NCI-H446 treated with DMSO at 0.1 percent for 48 hours (cell line): Measurements from ENCODE around the gene RELB.

ENCODE experiments used
- DNase-seq: peaks from one replicate; lab custom pipeline; 2025; lab: John Stamatoyannopoulos, UW

RELB gene

GRCh38 chr19:45059258-45059965, 58.1 kb downstream of the RELB start:
- DNase-seq = peak; percentile 19

DNA sequence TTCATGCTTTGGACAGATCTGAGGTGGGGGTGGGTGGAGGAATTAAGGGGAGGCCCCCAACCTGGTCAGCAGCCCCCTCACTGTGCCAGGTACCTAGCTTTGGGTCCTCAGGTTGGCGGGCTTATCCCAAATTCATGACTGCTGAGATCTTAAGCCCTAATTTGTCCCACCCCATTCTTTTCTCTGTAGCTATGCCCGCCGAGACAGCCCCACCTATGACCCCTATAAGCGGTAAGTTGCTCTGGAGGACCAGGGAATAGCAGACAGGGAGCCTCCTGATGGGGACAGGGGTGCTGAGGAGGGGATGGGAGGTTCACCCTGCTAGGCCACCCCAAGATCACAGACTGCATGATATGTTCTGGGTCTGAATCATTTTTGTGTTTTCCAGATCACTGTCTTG, 60.7 kb downstream of the RELB start:
- no peak for DNase-seq

DNA sequence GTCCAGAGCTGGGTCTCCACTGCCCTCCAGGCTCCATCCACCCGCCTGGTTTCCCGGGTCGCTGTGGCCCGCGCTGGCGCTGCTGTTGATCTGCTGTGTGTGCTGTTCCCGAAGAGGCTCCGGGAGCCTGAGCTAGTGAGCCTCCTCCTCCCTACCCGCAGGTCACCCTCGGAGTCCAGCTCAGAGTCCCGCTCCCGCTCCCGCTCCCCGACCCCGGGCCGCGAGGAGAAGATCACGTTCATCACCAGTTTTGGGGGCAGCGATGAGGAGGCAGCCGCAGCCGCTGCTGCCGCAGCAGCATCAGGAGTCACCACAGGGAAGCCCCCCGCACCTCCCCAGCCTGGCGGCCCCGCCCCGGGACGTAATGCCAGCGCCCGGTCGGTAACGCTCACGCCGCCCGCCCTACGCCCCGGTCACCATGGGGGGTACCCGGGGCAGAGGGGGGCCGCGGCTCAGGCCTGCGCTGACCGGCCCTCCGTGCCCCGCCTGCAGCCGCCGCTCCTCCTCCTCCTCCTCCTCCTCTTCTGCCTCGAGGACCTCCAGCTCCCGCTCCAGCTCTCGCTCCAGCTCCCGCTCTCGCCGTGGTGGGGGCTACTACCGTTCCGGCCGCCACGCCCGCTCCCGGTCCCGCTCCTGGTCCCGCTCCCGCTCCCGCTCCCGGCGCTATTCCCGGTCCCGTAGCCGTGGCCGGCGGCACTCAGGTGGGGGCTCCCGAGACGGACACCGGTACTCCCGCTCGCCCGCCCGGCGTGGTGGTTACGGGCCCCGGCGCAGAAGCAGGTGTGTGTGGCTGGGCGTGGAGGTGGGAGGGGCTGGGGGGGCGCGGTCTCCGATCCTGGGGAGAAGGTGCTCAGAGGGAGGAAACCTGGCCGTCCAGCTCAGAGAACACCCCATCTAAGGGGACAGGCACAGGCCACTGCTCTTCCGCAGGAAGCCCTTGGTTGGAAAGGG, 62.9 kb downstream of the RELB start:
- DNase-seq = no peak

GRCh38 chr19:45066921-45067661, 65.8 kb downstream of the RELB start:
- DNase-seq = no peak

DNA sequence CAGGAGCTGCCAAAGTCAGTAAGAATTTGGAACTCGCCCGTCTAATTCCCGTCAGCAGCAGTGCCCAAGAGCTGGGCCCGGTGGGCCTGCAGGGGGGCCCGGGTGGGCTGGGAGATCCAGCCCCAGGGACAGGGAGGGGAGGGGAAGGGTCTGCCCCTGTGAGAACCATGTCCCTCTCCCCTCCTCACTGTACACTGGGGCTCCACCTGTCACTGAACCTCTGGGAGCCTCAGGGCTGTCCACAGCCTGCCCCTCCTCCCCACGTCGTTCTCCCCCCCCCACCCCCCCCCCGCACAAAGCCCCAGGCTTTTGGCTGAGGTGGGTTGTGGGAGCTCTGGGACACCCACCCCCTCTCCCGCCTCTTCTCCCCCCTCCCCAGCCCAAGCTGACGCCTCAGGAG, 66.8 kb downstream of the RELB start:
- DNase-seq = no peak

GRCh38 chr19:45069056-45069455, 67.8 kb downstream of the RELB start:
- no peak for DNase-seq

- DNase-seq = no peak
Measured at GRCh38 chr19:45070214-45070613, 69.0 kb downstream of the RELB start.

DNA sequence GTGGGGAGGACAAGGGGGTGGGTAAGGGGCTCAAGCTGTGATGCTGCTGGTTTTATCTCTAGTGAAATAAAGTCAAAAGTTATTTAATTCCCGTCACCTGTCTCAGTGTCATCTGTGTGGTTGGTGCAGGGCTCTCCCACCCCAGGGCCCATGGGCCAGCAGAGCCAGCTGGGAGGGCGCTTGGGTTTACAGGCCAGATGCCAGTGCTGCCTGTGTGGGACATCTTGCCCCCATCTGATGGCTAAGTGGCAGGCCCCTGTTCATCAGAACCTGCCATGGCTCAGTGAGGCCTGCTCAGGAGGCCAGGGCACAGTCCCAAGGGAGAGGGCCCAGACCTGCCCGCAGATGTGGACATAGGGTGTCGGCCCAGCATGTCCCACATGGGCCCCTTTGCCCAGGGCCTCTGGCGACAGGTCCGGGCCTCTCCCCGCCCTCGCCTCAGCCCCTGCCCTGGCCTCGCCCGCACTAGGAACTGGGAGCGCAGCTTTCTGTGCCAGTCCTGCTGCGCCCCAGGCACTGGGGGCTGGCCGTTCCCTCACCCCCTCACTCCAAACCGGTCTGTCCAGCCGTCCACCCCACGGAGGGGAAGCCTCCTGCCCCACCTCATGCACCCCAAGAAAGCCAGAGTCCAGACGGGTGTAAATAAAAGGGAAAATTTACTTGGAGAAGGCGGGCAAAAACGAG, 69.7 kb downstream of the RELB start:
- DNase-seq = no peak

DNA sequence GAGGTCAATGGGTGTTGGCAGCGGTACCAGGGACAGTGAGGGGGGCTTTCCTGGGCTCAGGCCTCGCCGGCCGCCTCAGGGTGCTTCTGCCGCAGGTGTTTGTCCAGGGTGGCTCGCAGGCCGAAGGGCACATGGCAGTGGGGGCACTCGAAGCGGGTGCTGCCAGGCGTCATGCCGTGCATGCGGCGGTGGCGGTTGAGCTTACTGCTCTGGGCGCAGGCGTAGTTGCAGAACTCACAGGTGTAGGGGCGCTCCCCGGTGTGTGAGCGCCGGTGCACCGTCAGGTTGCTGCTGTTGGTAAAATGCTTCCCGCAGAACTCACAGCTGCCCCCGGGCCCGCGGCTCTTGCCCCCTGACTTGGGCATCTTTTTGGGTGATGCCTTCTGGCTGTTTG, 70.3 kb downstream of the RELB start:
- DNase-seq = no peak

GRCh38 chr19:45071969-45072790, 70.9 kb downstream of the RELB start:
- DNase-seq = no peak

- DNase-seq = no peak
Measured at GRCh38 chr19:45074744-45075300, 73.6 kb downstream of the RELB start.

- peak; percentile 41 for DNase-seq
Measured at GRCh38 chr19:45075301-45076028, 74.2 kb downstream of the RELB start.

GRCh38 chr19:45076029-45076850, 75.0 kb downstream of the RELB start, which contains the start of gene ZNF296:
Gene ZNF296 (minus strand): TSS chr19:45076478. CDS start chr19:45076373, 105 bp downstream.
- DNase-seq = peak; percentile 46

DNA sequence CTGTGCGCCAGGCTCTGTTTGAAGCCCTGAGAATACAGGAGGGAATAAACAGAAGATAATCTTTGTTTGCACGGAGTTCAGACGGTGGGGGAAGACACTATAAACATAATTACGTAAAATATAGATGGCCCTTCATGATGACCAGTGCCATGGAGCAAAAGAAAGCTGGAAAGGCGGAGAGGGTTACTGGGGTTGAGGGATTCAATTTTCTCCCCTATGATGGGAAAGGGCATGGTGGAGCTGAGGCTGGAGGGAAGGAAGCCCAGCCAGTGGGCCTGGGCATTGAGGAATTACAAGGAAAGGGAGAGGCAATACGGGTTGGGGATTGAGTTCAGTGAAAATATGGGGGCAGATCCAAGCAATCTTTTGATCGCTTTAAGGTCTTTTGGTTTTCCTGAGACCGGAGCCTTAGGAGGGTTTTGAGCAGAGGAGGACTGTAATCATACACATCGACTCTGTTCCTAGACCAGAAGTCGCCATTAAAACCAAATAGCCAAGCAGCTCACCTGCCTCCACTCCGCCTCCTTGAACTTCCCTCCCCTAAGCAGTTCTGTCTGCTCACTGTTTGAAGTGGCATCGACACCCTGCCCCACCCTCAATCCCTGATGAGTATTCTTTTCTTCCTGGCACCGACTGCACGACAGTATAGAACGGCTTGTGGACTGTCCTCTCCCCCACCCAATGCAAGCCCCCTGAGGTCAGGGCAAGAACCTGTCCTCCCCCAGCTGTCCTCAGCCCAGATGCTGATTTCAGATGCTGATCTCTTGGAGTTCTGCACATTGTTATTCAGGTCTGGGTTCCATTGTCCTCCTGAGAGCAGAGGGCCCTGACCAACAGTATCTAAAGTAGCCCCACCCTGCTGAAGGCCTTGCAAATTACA, 75.8 kb downstream of the RELB start:
- no peak for DNase-seq

GRCh38 chr19:45078390-45079062, 77.3 kb downstream of the RELB start:
- DNase-seq = no peak

DNA sequence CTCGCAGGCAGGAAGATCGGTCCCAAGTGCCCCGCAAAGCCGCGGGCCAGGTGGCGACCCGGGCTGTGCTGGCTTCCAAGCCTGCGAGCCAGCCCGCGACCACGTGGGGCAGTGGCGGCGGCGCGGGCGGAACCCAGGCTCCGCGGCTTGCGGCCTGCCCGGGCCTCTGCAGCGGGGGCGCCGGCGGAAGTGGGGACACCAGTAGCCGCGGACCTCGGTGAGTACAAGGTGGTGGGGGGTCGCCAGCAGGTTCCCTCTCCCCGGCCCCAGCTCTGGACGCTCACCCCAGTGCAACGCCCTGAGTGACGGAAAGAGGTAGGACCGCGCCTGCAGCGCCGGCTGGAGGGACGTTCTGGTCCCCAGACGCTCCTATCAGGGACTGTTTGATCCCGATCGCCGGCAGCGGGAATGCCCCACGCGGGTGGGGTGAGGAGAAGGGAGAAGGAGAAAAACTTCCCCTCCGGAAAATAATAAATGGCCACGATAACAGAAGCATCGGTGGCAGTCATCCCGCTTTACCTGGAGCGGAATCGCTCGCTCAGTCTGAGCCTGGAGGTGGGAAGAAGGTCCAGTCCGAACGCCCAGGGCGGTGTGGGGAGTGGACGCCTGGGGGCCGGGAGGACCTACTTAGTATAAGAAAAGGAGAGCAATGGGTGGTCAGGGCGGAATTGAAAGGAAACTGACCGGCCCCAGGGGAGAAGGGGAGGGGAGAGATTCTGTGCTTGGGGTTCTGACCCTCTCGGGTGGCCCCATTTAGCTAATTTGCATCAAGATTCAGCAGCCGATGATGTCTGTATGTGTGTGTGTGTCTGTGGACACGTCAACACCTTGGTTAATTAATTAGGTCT, 78.0 kb downstream of the RELB start, which contains the start of gene GEMIN7:
Gene GEMIN7 (plus strand): TSS at position 198 of the 848 bp plus-strand sequence. CDS start 10,855 bp downstream, outside the sequence.
- DNase-seq = peak; percentile 47
